ENCODE results near the gene AVEN. TPM values are rescaled to one million over a fixed set of nuclear protein-coding genes. Genes with fewer than 3 reads are reported as not detected.
A peak's percentile ranks its signal among the peaks of the same experiment; 100 is the strongest.

Gene AVEN, protein sequence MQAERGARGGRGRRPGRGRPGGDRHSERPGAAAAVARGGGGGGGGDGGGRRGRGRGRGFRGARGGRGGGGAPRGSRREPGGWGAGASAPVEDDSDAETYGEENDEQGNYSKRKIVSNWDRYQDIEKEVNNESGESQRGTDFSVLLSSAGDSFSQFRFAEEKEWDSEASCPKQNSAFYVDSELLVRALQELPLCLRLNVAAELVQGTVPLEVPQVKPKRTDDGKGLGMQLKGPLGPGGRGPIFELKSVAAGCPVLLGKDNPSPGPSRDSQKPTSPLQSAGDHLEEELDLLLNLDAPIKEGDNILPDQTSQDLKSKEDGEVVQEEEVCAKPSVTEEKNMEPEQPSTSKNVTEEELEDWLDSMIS
- total RNA-seq: 10 to 100 TPM in 2 of 4 donors, 1 to 10 TPM in 2; 6.3 to 17.3 (median 10.6) TPM

DNA sequence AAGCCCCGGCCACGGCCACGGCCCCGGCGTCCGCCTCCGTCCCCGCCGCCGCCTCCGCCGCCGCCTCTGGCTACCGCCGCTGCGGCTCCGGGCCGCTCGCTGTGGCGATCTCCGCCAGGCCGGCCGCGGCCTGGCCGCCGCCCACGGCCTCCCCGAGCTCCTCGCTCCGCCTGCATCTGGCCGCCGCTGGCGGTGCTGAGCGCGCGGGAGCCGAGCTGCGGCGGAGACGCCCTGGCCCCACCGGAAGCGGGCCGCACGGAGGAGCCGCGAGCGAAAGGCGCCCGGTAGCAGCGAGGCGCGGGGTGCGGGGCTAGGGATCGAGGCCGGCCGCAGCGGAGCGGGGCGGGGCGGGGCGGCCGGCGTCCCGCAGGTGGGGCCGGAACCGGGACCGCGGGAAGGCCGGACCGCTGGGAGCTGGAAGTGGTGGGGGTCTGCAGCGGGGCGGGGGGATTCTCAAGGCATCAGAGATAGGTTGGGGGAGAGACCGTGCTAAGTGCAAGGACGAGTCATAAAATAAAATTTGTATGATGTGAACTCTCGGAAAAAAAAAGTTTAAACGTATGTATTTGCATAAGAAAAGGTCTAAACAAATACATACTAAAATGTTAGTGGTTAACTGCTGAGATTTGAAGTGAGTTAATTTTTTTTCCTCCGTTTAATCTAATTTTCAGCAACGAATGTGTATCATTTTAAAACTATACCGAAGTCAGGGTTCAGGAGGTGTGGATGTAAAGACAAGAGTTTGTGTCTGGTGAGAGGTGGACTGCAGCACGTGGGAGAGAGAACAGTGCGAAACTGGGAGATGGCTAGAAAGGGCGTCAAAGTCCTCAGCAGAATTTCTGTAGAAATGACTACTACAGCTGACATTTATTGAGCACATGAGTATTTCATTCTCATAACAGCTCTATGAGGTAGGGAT lies at the start of gene AVEN:
Gene AVEN, minus strand, starts transcription at position 334 of the 919 bp plus-strand sequence. Its CDS starts 158 bp downstream, at position 176.
- H3K4me3 ChIP-seq: peak within 1 kb of the TSS; percentile 56 to 92 (median 67)
- TF ChIP-seq POLR2A (IDR thresholded peaks at IDR 0.05): no peak
- TF ChIP-seq, protein P1, sequence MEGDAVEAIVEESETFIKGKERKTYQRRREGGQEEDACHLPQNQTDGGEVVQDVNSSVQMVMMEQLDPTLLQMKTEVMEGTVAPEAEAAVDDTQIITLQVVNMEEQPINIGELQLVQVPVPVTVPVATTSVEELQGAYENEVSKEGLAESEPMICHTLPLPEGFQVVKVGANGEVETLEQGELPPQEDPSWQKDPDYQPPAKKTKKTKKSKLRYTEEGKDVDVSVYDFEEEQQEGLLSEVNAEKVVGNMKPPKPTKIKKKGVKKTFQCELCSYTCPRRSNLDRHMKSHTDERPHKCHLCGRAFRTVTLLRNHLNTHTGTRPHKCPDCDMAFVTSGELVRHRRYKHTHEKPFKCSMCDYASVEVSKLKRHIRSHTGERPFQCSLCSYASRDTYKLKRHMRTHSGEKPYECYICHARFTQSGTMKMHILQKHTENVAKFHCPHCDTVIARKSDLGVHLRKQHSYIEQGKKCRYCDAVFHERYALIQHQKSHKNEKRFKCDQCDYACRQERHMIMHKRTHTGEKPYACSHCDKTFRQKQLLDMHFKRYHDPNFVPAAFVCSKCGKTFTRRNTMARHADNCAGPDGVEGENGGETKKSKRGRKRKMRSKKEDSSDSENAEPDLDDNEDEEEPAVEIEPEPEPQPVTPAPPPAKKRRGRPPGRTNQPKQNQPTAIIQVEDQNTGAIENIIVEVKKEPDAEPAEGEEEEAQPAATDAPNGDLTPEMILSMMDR (IDR thresholded peaks at IDR 0.05): no peak
- H3K27ac ChIP-seq: peak within 1 kb of the TSS; percentile 88 to 97 (median 90)
- no peaks in the 10 kb centered on the region for H3K27me3 ChIP-seq
- H3K36me3 ChIP-seq: no peaks in the 10 kb centered on the region
- H3K4me1 ChIP-seq: peaks cover 0 to 10% (median 3%) of the 10 kb centered on the region in 4 donors
- H3K9me3 ChIP-seq: no peaks in the 10 kb centered on the region
- peak; percentile 37 to 79 (median 74) for DNase-seq

DNA sequence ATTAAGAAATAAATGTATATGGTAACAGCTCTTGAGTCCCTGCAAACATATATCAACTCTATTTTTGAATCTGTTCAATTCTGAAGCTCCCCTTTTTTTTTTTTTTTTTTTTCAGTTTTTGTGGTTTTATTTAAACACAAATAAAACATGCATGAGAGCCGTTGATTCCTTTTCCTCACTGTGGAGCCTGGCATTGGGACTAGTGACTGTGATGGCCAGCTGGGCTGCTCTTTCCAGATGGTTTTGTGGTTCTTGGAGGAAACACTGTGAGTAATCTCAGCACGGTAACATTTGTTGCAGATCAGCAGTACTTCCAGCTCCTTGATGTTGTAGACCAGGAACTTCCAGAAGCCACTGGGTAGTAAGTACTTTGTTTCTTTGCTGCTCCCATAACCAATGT lies 46.7 kb upstream of the AVEN start:
- no peak overlapping the region for H3K4me3 ChIP-seq
- DNase-seq: no peak
- H3K27ac ChIP-seq: no peak overlapping the region
- no peaks in the 10 kb centered on the region for H3K4me1 ChIP-seq
- peaks cover 0 to 61% (median 0%) of the 10 kb centered on the region in 3 donors for H3K36me3 ChIP-seq
- TF ChIP-seq, protein P1 (IDR thresholded peaks at IDR 0.05): no peak
- TF ChIP-seq POLR2A (IDR thresholded peaks at IDR 0.05): no peak
- H3K9me3 ChIP-seq: no peaks in the 10 kb centered on the region
- H3K27me3 ChIP-seq: no peaks in the 10 kb centered on the region

DNA sequence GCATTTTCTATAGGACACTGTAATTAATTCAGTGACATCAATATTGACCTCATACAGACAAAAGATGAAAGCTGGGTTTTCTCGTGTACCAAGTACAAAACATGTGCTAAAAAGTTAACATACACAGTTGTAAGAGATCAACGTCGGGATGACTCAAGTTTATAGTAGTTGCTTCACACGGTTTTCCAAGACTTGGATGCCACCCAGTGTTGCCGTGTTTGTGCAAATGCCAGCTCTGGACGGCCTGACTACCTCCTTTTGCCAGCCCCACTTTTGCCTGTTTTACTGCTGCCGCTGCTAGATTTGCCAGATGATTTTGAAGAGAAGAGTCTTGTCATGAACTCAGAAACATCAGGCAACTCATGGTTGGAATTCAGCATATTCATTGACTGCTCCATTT lies 45.1 kb upstream of the AVEN start:
- no peak for TF ChIP-seq POLR2A (IDR thresholded peaks at IDR 0.05)
- TF ChIP-seq, protein P1 (IDR thresholded peaks at IDR 0.05): no peak
- H3K9me3 ChIP-seq: no peaks in the 10 kb centered on the region
- H3K4me1 ChIP-seq: peaks cover 0 to 5% (median 0%) of the 10 kb centered on the region in 4 donors
- H3K4me3 ChIP-seq: no peak overlapping the region
- peaks cover 0 to 48% (median 0%) of the 10 kb centered on the region in 3 donors for H3K36me3 ChIP-seq
- no peak for DNase-seq
- H3K27me3 ChIP-seq: no peaks in the 10 kb centered on the region
- H3K27ac ChIP-seq: no peak overlapping the region

DNA sequence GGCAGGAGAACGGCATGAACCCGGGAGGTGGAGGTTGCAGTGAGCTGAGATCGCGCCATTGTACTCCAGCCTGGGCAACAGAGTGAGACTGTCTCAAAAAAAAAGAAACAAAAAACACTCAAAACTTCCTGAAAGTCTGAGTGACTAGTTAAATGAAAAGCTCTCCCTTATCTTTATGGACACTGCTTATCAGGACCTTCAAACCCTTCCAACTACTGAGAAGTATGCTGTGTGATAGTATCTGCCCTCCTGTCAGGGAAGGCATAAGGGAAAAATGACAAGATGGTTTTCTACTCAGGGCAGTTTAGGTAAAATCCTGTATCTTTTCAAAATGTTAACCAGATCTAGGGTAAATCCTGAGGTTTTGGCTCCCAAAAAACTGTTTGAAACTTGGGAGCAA lies 40.9 kb upstream of the AVEN start:
- H3K4me1 ChIP-seq: peaks cover 0 to 5% (median 0%) of the 10 kb centered on the region in 4 donors
- H3K27ac ChIP-seq: no peak overlapping the region
- TF ChIP-seq POLR2A (IDR thresholded peaks at IDR 0.05): no peak
- TF ChIP-seq, protein P1 (IDR thresholded peaks at IDR 0.05): no peak
- peaks cover 0 to 20% (median 0%) of the 10 kb centered on the region in 3 donors for H3K36me3 ChIP-seq
- H3K27me3 ChIP-seq: no peaks in the 10 kb centered on the region
- no peak overlapping the region for H3K4me3 ChIP-seq
- H3K9me3 ChIP-seq: no peaks in the 10 kb centered on the region
- no peak for DNase-seq

DNA sequence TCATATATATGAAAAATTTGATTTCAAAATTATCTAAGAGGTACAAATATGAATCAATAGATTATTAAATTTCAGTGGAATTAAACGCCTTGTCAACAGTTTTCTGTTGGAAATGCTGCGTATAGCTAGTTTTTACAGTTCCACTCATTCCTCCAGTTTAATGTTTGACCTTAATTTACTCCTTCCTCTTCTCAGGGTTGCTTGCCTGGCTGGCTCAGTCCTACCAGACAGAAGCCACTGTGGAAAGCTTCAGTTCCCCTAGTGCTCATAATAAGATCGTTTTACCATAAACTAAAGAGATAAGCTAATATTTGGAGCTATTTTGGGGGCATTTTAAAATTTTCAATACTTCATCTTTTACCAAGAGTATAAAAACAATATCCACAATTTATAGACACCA lies 39.9 kb upstream of the AVEN start:
- Histone ChIP-seq H3K9me3 (no peaks in the 10 kb centered on the region), H3K27me3 (no peaks in the 10 kb centered on the region), H3K4me1 (peaks cover 0 to 5% (median 0%) of the 10 kb centered on the region in 4 donors), H3K27ac (no peak overlapping the region), H3K36me3 (peaks cover 0 to 14% (median 0%) of the 10 kb centered on the region in 3 donors), H3K4me3 (no peak overlapping the region)
- no peak for DNase-seq
- TF ChIP-seq, protein P1 (IDR thresholded peaks at IDR 0.05): no peak
- no peak for TF ChIP-seq POLR2A (IDR thresholded peaks at IDR 0.05)
